ENCODE measurements around the gene USP10.

Gene USP10

DNA sequence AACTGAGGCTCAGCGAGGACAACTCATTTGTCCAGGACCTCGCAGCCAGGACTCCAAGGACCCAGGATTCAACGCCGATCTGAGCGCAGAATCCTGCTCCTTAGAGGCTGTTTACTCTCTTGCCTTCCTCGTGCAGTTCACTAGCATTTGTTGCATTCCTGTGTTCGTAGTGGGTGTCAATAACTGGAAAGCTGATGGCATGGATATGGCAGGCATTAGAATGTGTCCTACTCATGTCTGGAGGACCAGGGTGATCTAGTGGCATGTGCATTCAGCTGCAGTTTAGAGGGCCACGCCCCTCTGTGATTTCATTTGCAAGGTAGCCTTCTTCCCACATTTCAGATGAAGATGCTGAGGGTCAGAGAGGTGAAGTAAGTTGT is 120.5 kb downstream of the USP10 start:
- TF ChIP-seq, protein P1, sequence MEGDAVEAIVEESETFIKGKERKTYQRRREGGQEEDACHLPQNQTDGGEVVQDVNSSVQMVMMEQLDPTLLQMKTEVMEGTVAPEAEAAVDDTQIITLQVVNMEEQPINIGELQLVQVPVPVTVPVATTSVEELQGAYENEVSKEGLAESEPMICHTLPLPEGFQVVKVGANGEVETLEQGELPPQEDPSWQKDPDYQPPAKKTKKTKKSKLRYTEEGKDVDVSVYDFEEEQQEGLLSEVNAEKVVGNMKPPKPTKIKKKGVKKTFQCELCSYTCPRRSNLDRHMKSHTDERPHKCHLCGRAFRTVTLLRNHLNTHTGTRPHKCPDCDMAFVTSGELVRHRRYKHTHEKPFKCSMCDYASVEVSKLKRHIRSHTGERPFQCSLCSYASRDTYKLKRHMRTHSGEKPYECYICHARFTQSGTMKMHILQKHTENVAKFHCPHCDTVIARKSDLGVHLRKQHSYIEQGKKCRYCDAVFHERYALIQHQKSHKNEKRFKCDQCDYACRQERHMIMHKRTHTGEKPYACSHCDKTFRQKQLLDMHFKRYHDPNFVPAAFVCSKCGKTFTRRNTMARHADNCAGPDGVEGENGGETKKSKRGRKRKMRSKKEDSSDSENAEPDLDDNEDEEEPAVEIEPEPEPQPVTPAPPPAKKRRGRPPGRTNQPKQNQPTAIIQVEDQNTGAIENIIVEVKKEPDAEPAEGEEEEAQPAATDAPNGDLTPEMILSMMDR (IDR thresholded peaks at IDR 0.05; ENCODE audit: extremely low read depth, insufficient read depth, missing control alignments): no peak
- DNase-seq (ENCODE audit: low spot score): no peak
- in situ Hi-C loops (cut with MboI; ENCODE audit: low pct_unique_long_range_greater_than_20kb, low sequenced_read_pairs, unreplicated experiment): no loop called here

- in situ Hi-C loops (cut with MboI; ENCODE audit: low pct_unique_long_range_greater_than_20kb, low sequenced_read_pairs, unreplicated experiment): no loop called here
- no peak for DNase-seq (ENCODE audit: low spot score)
- TF ChIP-seq, protein P1 (IDR thresholded peaks at IDR 0.05; ENCODE audit: extremely low read depth, insufficient read depth, missing control alignments): no peak
Measured at GRCh38 chr16:84820771-84821170, 121.0 kb downstream of the USP10 start.

GRCh38 chr16:84821179-84821578 is 121.4 kb downstream of the USP10 start:
- no peak for DNase-seq (ENCODE audit: low spot score)
- TF ChIP-seq, protein P1 (IDR thresholded peaks at IDR 0.05; ENCODE audit: extremely low read depth, insufficient read depth, missing control alignments): no peak
- in situ Hi-C loops (cut with MboI; ENCODE audit: low pct_unique_long_range_greater_than_20kb, low sequenced_read_pairs, unreplicated experiment): no loop called here

- no peak for DNase-seq (ENCODE audit: low spot score)
- TF ChIP-seq, protein P1 (IDR thresholded peaks at IDR 0.05; ENCODE audit: extremely low read depth, insufficient read depth, missing control alignments): no peak
- in situ Hi-C loops (cut with MboI; ENCODE audit: low pct_unique_long_range_greater_than_20kb, low sequenced_read_pairs, unreplicated experiment): no loop called here
Measured at GRCh38 chr16:84821728-84822689, 122.2 kb downstream of the USP10 start.

DNA sequence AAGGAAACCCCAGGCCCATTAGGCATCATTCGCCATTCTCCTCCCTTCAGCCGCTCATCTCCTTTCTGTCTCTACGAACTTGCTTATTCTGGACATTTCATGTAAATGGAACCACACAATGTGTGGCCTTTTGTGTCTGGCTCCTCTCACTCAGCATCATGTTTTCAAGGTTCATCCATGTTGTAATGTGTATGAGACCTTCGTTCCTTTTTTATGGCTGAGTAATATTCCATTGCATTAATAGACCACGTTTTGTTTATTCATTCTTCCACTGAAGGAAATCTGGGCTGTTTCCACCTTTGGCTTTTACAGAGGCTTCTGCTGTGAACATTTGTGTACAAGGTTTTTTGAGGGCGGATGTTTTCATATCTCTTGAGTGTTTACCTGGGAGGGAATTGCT is 123.2 kb downstream of the USP10 start:
- TF ChIP-seq, protein P1 (IDR thresholded peaks at IDR 0.05; ENCODE audit: extremely low read depth, insufficient read depth, missing control alignments): no peak
- in situ Hi-C loops (cut with MboI; ENCODE audit: low pct_unique_long_range_greater_than_20kb, low sequenced_read_pairs, unreplicated experiment): no loop called here
- DNase-seq (ENCODE audit: low spot score): no peak

GRCh38 chr16:84823484-84823883 is 123.7 kb downstream of the USP10 start:
- DNase-seq (ENCODE audit: low spot score): no peak
- TF ChIP-seq, protein P1 (IDR thresholded peaks at IDR 0.05; ENCODE audit: extremely low read depth, insufficient read depth, missing control alignments): no peak

More at GRCh38 chr16:84823484-84823883, 123.7 kb downstream of the USP10 start:
- in situ Hi-C loops (cut with MboI; ENCODE audit: low pct_unique_long_range_greater_than_20kb, low sequenced_read_pairs, unreplicated experiment): no loop called here

Data from GM13977 (cell line).